ENCODE results near the gene PPP2R5C. TPM values are rescaled to one million over a fixed set of nuclear protein-coding genes. Genes with fewer than 3 reads are reported as not detected.

Gene PPP2R5C
- total and polyA plus RNA-seq, 2 of the 8 experiments (the other 6 are each of a cell fraction or from before 2014, with no cell fraction given), result 49.6 to 95.9 TPM

DNA sequence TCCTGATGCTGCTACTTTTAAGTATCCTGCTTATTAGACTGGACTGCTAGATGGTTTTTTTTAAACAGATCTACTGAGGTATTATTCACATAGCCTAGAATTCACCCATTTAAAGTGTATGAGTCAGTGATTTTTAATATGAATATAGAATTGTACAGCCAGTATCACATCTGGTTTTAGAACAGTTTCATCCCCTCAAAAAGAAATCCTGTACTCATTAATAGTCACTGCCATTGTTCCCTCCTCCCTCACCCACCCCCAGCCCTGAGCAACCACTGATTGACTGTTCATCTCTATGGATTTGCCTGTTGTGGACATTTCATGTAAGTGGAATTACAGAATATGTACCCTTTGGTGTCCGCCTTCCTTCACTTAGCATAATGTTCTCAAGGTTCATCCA lies 98.4 kb downstream of the PPP2R5C start (continued):
- TF ChIP-seq CHD7 (IDR thresholded peaks at IDR 0.05; ENCODE audit: insufficient replicate concordance, low read length) (no peak), KDM1A (IDR thresholded peaks at IDR 0.05; ENCODE audit: borderline replicate concordance, low read length) (no peak), EGR1 (IDR thresholded peaks at IDR 0.05; ENCODE audit: borderline replicate concordance, low read depth, low read length) (no peak), SP1 (IDR thresholded peaks at IDR 0.05; ENCODE audit: low read depth, low read length) (no peak), ATF2 (IDR thresholded peaks at IDR 0.05; ENCODE audit: low read length) (no peak), EP300 (IDR thresholded peaks at IDR 0.05; ENCODE audit: borderline replicate concordance in 1 of 2, low read depth in 2 of 2, low read length in 2 of 2) (no peak), EZH2 (IDR thresholded peaks at IDR 0.05; ENCODE audit: low read depth, low read length, severe bottlenecking) (no peak)
